Measurements from ENCODE around the gene CLCA2. TPM values are rescaled to one million over a fixed set of nuclear protein-coding genes. Genes with fewer than 3 reads are reported as not detected.

Gene CLCA2, protein sequence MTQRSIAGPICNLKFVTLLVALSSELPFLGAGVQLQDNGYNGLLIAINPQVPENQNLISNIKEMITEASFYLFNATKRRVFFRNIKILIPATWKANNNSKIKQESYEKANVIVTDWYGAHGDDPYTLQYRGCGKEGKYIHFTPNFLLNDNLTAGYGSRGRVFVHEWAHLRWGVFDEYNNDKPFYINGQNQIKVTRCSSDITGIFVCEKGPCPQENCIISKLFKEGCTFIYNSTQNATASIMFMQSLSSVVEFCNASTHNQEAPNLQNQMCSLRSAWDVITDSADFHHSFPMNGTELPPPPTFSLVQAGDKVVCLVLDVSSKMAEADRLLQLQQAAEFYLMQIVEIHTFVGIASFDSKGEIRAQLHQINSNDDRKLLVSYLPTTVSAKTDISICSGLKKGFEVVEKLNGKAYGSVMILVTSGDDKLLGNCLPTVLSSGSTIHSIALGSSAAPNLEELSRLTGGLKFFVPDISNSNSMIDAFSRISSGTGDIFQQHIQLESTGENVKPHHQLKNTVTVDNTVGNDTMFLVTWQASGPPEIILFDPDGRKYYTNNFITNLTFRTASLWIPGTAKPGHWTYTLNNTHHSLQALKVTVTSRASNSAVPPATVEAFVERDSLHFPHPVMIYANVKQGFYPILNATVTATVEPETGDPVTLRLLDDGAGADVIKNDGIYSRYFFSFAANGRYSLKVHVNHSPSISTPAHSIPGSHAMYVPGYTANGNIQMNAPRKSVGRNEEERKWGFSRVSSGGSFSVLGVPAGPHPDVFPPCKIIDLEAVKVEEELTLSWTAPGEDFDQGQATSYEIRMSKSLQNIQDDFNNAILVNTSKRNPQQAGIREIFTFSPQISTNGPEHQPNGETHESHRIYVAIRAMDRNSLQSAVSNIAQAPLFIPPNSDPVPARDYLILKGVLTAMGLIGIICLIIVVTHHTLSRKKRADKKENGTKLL
- 0.14 and 0.18 TPM in 2 replicates for total RNA-seq

GRCh38 chr1:86423873-86424272 is at the start of gene CLCA2:
Gene CLCA2, plus strand, starts transcription at chr1:86424171. Its CDS starts 77 bp downstream, at chr1:86424248.

GRCh38 chr1:86395751-86396497 is 28.0 kb upstream of the CLCA2 start, which contains the start of gene ODF2L:
Gene ODF2L, minus strand, starts transcription at chr1:86396323. Its CDS starts 9,296 bp downstream, at chr1:86387027.

DNA sequence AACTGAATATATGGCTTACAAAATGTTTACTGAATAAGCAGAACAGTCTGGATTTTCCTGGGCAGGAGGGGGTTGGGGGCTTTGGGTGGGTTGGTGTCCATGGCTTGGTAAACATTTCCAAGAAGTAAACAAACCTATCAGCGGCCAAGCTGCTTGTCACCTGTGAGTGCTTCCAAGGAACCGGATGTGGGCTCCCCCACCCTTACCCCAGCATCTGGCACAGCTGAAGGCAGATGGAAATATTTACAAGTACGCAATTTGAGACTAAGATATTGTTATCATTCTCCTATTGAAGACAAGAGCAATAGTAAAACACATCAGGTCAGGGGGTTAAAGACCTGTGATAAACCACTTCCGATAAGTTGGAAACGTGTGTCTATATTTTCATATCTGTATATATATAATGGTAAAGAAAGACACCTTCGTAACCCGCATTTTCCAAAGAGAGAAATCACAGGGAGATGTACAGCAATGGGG is 44.6 kb downstream of the CLCA2 start, which contains the start of gene CLCA1:
CLCA1 (plus strand) TSS at position 427 of the 477 bp plus-strand sequence; CDS start at position 472, 45 bp downstream.

Other genes starting within 250 kb of the CLCA2 start
- gene ODF2L, start 27.8 kb upstream of the CLCA2 start, total RNA-seq = 14.2 and 15.8 TPM in 2 replicates
- under 0.01 TPM in 1 of 2 replicates, not detected in the other for gene CLCA1, start 44.8 kb downstream of the CLCA2 start, total RNA-seq
- gene CLCA4, start 122.9 kb downstream of the CLCA2 start, total RNA-seq = not detected in 2 replicates